IPS-20b (cell line): ENCODE data around the gene TTF2.

Experiments used
- H3K27ac ChIP-seq: one replicate; pipeline ENCODE4 v1.5.1; 2013; ENCODE audit warnings: low read length
- H3K27me3 ChIP-seq: 2 replicates; pipeline ENCODE4 v1.6.1; 2013; ENCODE audit warnings: mild to moderate bottlenecking, low read length, inconsistent platforms; ENCODE audit not compliant: insufficient read depth
- H3K36me3 ChIP-seq: 2 replicates; pipeline ENCODE4 v1.6.1; 2013; ENCODE audit warnings: low read depth, mild to moderate bottlenecking, inconsistent platforms, low read length, moderate library complexity; ENCODE audit not compliant: insufficient read depth
- H3K4me1 ChIP-seq: 2 replicates; pipeline ENCODE4 v1.6.1; 2013; ENCODE audit warnings: mild to moderate bottlenecking, control low read depth, inconsistent platforms, low read length, moderate library complexity; ENCODE audit not compliant: insufficient read depth
- H3K4me3 ChIP-seq: 2 replicates; pipeline ENCODE4 v1.5.1; 2013; ENCODE audit warnings: mild to moderate bottlenecking, low read length, inconsistent platforms
- H3K9ac ChIP-seq: 2 replicates; pipeline ENCODE4 v1.6.1; 2013; ENCODE audit warnings: low read depth, mild to moderate bottlenecking, inconsistent platforms, low read length, moderate library complexity
- H3K9me3 ChIP-seq: 2 replicates; pipeline ENCODE4 v1.6.1; 2013; ENCODE audit warnings: mild to moderate bottlenecking, low read depth, low read length, inconsistent platforms; ENCODE audit not compliant: insufficient read depth

TTF2 gene

DNA sequence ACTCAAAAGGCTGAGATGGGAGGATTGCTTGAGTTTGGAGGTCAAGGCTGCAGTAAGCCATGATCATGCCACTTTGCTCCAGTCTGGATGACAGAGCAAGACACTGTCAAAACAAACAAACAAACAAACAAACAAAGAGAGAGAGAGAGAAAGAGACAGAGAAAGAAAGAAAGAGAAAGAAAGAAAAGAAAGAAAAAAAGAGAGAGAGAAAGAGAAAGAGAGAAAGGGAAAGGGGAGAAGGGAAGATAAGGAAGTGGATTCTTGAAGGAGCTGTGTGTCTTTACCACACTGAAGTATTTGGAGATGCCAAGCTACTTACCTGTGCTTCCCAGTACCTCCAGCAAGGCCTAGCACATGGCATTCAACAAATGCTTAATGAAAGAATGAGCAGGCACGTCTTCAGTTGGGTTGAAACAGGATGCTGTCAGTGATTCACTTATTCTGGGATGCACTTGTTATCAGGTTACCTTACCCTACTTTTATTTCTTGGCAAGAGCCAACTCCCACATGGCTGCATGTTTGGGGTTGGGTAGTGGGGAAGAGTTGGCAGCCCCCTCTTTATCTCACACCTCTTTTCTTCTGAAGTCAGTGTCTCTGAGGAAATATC, 29.8 kb upstream of the TTF2 start:
- Histone ChIP-seq H3K9ac (no peak overlapping the region), H3K4me3 (no peak overlapping the region), H3K27me3 (no peaks in the 10 kb centered on the region), H3K36me3 (no peaks in the 10 kb centered on the region), H3K9me3 (no peaks in the 10 kb centered on the region), H3K4me1 (no peaks in the 10 kb centered on the region; the same call in 1 of the 2 replicates), H3K27ac (no peak overlapping the region)

DNA sequence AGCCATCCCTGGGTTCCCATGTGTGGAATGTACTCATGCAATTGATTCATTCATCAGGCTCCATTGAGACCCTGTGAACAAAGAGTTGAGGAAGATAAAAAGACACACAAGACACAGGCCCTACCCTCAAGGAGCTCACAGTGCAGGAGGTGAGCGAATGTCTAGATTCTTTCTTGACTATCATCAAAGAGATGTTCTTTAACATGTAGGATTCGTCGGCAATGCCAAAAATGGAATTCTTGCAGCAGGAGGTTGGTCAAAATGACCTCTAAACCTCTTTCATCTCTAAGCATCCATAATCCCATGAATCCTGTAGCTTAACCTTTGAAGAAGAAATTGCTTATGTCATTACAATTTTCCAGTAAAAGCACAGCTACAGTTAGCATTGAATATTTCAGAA, 27.9 kb upstream of the TTF2 start:
- no peaks in the 10 kb centered on the region for H3K36me3 ChIP-seq
- H3K4me1 ChIP-seq = no peaks in the 10 kb centered on the region; the same call in 1 of the 2 replicates
- H3K4me3 ChIP-seq = no peak overlapping the region
- no peak overlapping the region for H3K27ac ChIP-seq
- H3K27me3 ChIP-seq = no peaks in the 10 kb centered on the region
- H3K9ac ChIP-seq = no peak overlapping the region
- H3K9me3 ChIP-seq = no peaks in the 10 kb centered on the region

DNA sequence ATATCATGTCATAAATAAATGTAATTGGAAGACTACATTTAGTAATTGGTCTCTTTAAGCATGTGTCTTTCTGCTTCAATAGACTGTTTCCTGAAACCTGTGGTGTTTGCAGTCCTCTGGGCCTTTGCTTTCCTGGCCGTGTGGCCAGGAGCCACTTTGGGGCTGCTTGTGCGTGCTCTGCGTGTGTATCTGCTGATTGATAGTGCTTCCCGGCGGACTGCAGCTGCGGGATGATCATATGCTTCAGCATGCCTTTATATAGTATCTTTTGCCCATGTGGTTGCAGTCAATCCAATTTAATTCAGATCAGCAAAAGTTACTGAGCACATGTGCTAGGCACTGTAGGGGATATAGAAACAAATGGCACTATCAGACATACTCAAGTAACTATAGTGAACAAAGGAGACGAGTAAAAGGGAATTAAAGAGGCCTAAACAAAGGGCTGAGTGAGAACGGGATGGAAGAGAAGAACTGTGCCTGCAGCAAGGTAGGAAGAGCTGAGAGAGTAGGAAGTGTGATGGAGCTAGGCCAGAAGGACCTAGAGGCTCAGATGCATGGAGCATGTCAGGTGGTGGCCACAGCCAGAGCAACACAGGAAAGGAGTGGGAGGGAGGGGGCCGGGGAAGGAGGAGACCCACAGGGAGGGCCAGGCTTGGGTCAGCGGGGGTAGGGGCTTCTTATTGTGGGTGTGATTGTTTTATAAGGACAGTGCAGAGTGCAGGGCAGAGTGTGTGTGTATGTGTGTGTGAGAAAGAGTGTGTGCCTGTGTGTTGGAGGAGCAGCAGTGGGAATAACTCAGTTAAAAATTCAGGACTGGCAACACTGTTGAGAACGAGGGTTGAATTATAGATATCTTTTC, 27.2 kb upstream of the TTF2 start:
- Histone ChIP-seq H3K36me3 (no peaks in the 10 kb centered on the region), H3K27ac (no peak overlapping the region), H3K4me1 (no peaks in the 10 kb centered on the region; the same call in 1 of the 2 replicates), H3K27me3 (no peaks in the 10 kb centered on the region), H3K9me3 (no peaks in the 10 kb centered on the region), H3K9ac (no peak overlapping the region), H3K4me3 (no peak overlapping the region)

DNA sequence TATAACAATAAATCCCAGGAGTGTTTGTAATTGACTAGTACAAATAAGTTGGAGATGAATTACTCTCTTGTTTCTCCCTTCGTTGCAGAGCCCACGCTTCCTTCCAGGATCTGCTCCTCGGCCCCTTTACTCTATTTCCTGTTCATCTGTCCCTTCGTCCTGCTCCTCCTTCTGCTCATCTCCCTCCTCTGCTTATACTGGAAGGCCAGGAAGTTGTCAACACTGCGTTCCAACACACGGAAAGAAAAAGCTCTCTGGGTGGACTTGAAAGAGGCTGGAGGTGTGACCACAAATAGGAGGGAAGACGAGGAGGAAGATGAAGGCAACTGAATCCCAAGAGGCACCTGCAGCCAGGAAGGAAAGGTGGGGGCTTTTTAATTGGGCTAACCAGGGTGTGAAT, 26.4 kb upstream of the TTF2 start:
- Histone ChIP-seq H3K4me3 (no peak overlapping the region), H3K9me3 (no peaks in the 10 kb centered on the region), H3K4me1 (no peaks in the 10 kb centered on the region; the same call in 1 of the 2 replicates), H3K27me3 (no peaks in the 10 kb centered on the region), H3K9ac (no peak overlapping the region), H3K36me3 (no peaks in the 10 kb centered on the region), H3K27ac (no peak overlapping the region)

DNA sequence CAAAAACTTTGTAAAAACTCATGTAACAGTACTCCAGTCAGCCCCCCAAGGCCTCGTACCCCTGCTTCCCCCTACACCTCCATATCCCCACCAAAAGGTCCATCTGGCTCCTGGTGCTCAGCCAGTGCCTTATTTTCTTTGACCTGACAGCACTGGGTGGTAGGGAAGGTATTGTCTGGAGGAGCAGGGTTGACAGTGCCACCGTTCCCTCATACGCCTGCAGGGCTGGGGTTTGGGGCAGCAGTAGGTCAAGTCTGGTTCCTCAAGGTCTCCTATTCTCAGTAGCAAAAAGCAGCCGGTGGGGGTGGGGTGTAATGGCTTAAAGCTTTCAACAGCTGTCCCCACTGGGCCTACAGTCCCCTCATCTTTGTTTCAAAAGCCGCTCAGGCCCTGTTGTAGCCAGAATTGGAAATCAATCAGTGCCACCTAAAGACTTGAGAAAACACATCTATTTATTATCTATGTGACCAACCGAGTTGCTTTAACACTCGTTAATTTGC, 25.3 kb upstream of the TTF2 start:
- no peak overlapping the region for H3K27ac ChIP-seq
- no peaks in the 10 kb centered on the region for H3K9me3 ChIP-seq
- H3K36me3 ChIP-seq = no peaks in the 10 kb centered on the region
- H3K4me1 ChIP-seq = no peaks in the 10 kb centered on the region; the same call in 1 of the 2 replicates
- H3K9ac ChIP-seq = no peak overlapping the region
- no peak overlapping the region for H3K4me3 ChIP-seq
- no peaks in the 10 kb centered on the region for H3K27me3 ChIP-seq

DNA sequence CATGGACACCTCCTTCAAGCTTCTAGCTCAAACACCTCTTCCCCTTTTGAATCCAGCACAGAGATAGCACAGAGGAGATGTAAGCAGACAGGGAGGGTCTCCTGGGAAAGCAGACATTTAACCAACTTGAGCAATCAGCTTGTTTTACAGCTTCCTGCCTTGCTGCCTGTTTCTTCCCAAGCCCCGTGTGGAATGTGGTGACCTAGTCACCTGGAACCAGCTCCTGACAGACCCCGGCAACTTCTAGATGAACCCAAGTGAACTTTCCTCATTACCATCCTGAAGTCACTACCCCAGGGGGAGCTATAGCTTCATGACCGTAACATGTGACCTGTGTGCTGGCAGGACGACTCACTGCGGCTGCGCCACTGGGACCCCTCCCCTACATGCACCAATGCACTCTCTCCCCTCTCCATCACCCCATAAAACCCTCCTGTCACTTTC, 24.1 kb upstream of the TTF2 start:
- Histone ChIP-seq H3K27ac (no peak overlapping the region), H3K4me1 (no peaks in the 10 kb centered on the region; the same call in 1 of the 2 replicates), H3K36me3 (no peaks in the 10 kb centered on the region), H3K27me3 (no peaks in the 10 kb centered on the region), H3K4me3 (no peak overlapping the region), H3K9ac (no peak overlapping the region), H3K9me3 (no peaks in the 10 kb centered on the region)

DNA sequence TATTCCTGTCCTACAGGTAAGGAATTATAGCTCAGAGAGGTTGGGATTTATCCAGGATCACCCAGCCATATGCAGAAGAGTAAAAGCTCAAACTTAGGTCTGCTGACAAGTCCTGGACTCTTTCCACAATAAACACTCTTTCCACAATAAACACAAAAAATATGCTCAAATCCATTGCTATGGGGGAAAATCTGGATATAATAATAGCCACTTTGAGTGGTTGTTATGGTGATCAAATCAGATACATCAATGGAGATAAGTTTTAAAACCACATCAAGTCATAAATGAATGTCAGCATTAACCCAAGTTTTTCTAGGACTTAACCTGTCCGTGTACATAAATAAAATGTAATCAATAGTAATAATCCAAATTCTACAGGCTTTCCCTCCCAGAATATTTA, 22.3 kb upstream of the TTF2 start:
- no peak overlapping the region for H3K27ac ChIP-seq
- H3K27me3 ChIP-seq = no peaks in the 10 kb centered on the region
- no peak overlapping the region for H3K9ac ChIP-seq
- H3K4me1 ChIP-seq = no peaks in the 10 kb centered on the region; the same call in 1 of the 2 replicates
- no peaks in the 10 kb centered on the region for H3K36me3 ChIP-seq
- H3K4me3 ChIP-seq = no peak overlapping the region
- no peaks in the 10 kb centered on the region for H3K9me3 ChIP-seq

DNA sequence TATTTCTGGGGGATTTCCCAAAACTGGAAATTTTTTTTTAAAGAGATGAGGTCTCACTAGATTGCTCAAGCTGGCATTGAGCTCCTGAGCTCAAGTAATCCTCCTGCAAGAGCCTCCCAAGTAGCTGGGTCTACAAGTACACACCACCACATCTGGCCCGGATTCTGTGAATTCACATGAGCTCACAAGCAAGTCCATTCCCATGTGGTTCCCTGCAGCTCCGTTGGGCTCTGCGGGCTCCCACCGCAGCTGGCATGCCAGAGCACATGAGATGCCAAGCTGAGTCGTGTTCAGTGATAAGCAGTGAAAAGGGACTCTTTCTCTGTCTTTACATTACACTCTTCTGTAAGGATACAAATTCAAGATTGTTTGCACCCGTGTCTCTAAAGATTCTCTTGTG, 21.9 kb upstream of the TTF2 start:
- no peaks in the 10 kb centered on the region; the same call in 1 of the 2 replicates for H3K4me1 ChIP-seq
- no peaks in the 10 kb centered on the region for H3K27me3 ChIP-seq
- H3K9ac ChIP-seq = no peak overlapping the region
- H3K36me3 ChIP-seq = no peaks in the 10 kb centered on the region
- H3K9me3 ChIP-seq = no peaks in the 10 kb centered on the region
- H3K27ac ChIP-seq = no peak overlapping the region
- H3K4me3 ChIP-seq = no peak overlapping the region

DNA sequence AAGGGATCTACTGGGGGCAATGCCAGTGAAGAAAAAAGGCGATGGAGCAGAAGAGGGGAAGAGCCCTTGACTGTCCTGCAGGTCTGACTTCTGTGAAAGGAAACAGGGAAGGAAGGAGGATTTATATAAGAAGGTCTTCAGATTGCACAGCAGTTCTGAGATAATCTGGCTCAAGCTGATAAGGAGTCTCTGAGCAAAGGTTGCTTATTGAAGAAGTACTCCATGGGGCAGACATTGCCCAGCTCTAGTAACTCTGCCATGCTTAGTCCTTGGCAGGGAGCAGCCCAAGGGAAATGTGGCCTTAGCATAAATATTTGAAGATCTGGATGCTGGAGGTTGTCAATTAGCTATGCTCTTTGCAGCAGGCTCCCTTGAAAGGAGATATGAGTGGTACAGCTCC, 15.9 kb upstream of the TTF2 start:
- Histone ChIP-seq H3K9me3 (no peaks in the 10 kb centered on the region), H3K4me1 (no peaks in the 10 kb centered on the region), H3K27me3 (no peaks in the 10 kb centered on the region), H3K36me3 (no peaks in the 10 kb centered on the region), H3K4me3 (no peak overlapping the region), H3K27ac (no peak overlapping the region), H3K9ac (no peak overlapping the region)

DNA sequence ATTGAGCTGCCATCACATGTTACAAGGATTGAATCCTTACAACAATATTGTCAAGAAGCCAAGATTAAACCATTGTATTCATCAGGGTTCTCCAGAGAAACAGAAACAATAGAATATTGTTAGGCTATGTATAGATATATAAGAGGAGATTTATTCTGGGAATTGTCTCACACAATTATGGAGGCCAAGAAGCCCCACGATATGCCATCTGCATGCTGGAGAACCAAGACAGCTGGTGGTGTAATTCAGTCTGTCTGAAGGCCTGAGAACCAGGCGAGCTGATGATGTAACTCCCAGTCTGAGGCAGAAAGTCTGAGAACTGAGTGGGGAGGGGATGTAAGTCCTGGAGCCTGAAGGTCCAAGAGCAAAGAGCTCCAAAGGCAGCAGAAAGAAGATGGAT, 14.5 kb upstream of the TTF2 start:
- Histone ChIP-seq H3K27ac (no peak overlapping the region), H3K27me3 (no peaks in the 10 kb centered on the region), H3K4me3 (no peak overlapping the region), H3K4me1 (no peaks in the 10 kb centered on the region), H3K36me3 (no peaks in the 10 kb centered on the region), H3K9ac (no peak overlapping the region), H3K9me3 (no peaks in the 10 kb centered on the region)

DNA sequence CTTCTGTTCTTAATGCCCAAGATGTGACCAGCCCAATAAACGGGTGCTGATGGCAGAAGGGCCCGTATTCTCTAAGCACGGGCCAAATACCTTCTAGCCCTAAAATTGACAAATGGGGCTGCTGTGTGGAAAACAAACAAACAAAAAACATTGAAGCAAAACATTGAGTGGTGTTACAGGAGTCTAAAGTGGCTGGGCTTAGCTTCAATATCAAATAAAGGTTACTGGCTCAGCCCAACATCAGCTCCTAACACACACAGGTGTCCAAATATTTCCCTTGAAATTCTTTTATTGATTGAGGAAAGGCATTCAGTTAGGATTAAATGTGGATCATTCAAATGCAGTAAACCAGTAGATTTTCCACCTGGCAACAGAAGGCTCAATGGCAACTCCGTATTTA, 13.3 kb upstream of the TTF2 start:
- no peak overlapping the region for H3K9ac ChIP-seq
- H3K4me3 ChIP-seq = no peak overlapping the region
- H3K27me3 ChIP-seq = no peaks in the 10 kb centered on the region
- H3K36me3 ChIP-seq = no peaks in the 10 kb centered on the region
- H3K4me1 ChIP-seq = no peaks in the 10 kb centered on the region
- no peaks in the 10 kb centered on the region for H3K9me3 ChIP-seq
- H3K27ac ChIP-seq = no peak overlapping the region

DNA sequence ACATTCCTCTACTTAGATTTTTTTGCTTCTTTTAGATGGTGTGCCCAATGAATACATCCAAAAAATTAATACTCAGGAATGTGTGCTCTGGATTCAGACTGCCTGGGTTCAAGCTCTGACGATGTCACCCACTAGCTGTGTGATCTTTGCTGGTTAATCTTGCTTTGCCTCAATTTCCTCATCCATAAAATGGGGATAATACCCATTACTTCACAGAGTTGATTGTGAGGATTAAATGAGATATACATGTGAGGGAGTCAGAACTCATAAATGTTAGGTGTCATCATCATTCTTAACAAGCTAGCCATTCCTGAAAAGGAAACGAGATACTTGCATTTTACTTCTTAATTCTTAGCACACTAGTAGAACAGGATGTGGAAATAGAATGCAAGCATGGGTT, 12.9 kb upstream of the TTF2 start:
- H3K4me3 ChIP-seq = no peak overlapping the region
- no peaks in the 10 kb centered on the region for H3K4me1 ChIP-seq
- no peaks in the 10 kb centered on the region for H3K27me3 ChIP-seq
- H3K9me3 ChIP-seq = no peaks in the 10 kb centered on the region
- H3K27ac ChIP-seq = no peak overlapping the region
- no peak overlapping the region for H3K9ac ChIP-seq
- H3K36me3 ChIP-seq = no peaks in the 10 kb centered on the region
